Upper lobe of left lung (tissue), 6 donors: ENCODE data around the gene CNGA3. TPM values are rescaled to one million over a fixed set of nuclear protein-coding genes. Genes with fewer than 3 reads are reported as not detected.

ENCODE experiments used
- ATAC-seq, 2 donors: fragments of 200-7000 bp; cut with Tn5 transposase; one replicate each; pipeline ENCODE4 v1.9.1; 2022; ENCODE audit warnings: mild to moderate bottlenecking in 2 of 2, moderate library complexity in 2 of 2; ENCODE audit not compliant: low FRiP score in 2 of 2
- DNase-seq, 2 donors: peaks; one replicate each; pipeline ENCODE4 v3.0.0-alpha.2; 2019 to 2020
- H3K27ac ChIP-seq, 4 donors: fragments of 200-600 bp; sonication (generic); one replicate each; pipeline ENCODE4 v1.5.1; 2016 to 2019
- H3K27me3 ChIP-seq, 4 donors: fragments of 200-600 bp; sonication (generic); one replicate each; pipeline ENCODE4 v1.5.1; 2017 to 2019
- H3K36me3 ChIP-seq, 4 donors: fragments of 200-600 bp; sonication (generic); one replicate each; pipeline ENCODE4 v1.5.1; 2016 to 2019
- H3K4me1 ChIP-seq, 4 donors: fragments of 200-600 bp; sonication (generic); one replicate each; pipeline ENCODE4 v1.5.1; 2018 to 2019
- H3K4me3 ChIP-seq, 4 donors: fragments of 200-600 bp; sonication (generic); one replicate each; pipeline ENCODE4 v1.5.1; 2017 to 2019; ENCODE audit warnings: mild to moderate bottlenecking in 2 of 4, moderate library complexity in 1 of 4
- H3K9me3 ChIP-seq, 4 donors: fragments of 200-600 bp; sonication (generic); one replicate each; pipeline ENCODE4 v1.5.1; 2018 to 2019
- CTCF ChIP-seq, 6 experiments: fragments of 450-650 bp in 4 of 6; fragments of 200-600 bp in 2 of 6; sonication (generic) in 2 of 6; IDR thresholded peaks; one replicate each; pipeline ENCODE4 v1.5.1; 2016 to 2019; ENCODE audit warnings: antibody characterized with exemption in 6 of 6
- EP300 ChIP-seq, 4 donors: sonication (generic); formaldehyde crosslinking; IDR thresholded peaks; one replicate each; pipeline ENCODE4 v1.5.1; 2017; ENCODE audit warnings: antibody characterized with exemption in 4 of 4, control low read depth in 2 of 4
- POLR2A ChIP-seq, 4 donors: fragments of 450-650 bp; IDR thresholded peaks; one replicate each; pipeline ENCODE4 v1.5.1; 2016 to 2017; ENCODE audit warnings: antibody characterized with exemption in 4 of 4, mild to moderate bottlenecking in 2 of 4
- POLR2AphosphoS5 ChIP-seq, 2 donors: sonication (generic); formaldehyde crosslinking; IDR thresholded peaks; one replicate each; pipeline ENCODE4 v1.5.1; 2017; ENCODE audit warnings: antibody characterized with exemption in 2 of 2
- WGBS, 2 donors: methylation state at CpG; one replicate each; pipeline ENCODE4 v1.1.5; 2017 to 2018; 5-methylcytosine and 5-hydroxymethylcytosine counted together
- total RNA-seq, 6 donors: library from RNA; depleted of rRNA in 4 of 6; stranded (reverse); fragments of >200 nt in 4 of 6; gene quantifications; one replicate each; pipeline versions ENCODE4 v1.1.0 to v1.2.1, GENCODE V29; 2016 to 2021
- donor health status: DM: no; HTN: no; CAD: no; lungs with moderate emphysema.
- donor health status: DM: no; HTN: yes; CAD: no; lungs with severe emphysema.

CNGA3 gene
- total RNA-seq, 6 donors from 2014 or later: 0.22 to 1.0 (median 0.75) TPM; not detected in 2

DNA sequence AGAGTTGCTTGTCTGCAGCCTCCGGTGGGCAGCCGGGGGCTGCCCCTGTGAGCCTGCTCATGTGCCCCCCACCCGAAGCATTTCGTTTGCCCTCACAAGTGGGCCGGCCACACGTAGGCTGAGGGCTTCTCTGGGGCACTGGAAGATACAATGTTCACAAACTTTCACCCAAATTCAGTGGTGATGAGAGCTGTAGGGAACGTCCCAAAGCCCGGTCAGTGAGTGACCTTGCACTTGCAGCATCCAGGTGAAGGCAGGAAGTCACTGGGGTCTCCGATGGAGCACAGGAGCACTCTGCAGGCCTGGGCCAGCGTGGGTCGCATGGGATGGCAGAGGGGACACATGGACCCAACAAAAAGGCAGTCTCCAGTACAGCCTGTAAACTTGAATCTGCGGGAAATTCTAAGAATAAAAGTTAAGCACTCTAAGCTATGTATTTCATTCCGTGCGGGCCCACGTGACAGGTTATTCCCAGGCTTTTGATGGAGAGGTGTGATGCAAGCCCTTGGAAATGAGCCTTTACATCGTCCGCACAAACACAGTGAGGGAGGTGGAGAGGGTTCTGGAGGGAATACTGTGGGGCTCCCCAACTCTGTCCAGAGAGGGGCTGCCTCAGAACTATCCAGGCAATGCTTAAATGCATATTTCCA, 42.5 kb downstream of the CNGA3 start:
- no peak overlapping the region for H3K27ac ChIP-seq
- ATAC-seq (no peak), DNase-seq (peak; percentile 49 to 64)
- no peaks in the 10 kb centered on the region for H3K4me1 ChIP-seq
- no peaks in the 10 kb centered on the region for H3K36me3 ChIP-seq
- 71 to 72% methylated on average over 17 of the region's 17 CpGs for WGBS, 2 donors
- H3K27me3 ChIP-seq: no peaks in the 10 kb centered on the region
- no peaks in the 10 kb centered on the region for H3K9me3 ChIP-seq
- no peak for TF ChIP-seq POLR2AphosphoS5 (IDR thresholded peaks at IDR 0.05)
- no peak for TF ChIP-seq CTCF (IDR thresholded peaks at IDR 0.05)
- TF ChIP-seq POLR2A (IDR thresholded peaks at IDR 0.05): no peak
- no peak overlapping the region for H3K4me3 ChIP-seq

DNA sequence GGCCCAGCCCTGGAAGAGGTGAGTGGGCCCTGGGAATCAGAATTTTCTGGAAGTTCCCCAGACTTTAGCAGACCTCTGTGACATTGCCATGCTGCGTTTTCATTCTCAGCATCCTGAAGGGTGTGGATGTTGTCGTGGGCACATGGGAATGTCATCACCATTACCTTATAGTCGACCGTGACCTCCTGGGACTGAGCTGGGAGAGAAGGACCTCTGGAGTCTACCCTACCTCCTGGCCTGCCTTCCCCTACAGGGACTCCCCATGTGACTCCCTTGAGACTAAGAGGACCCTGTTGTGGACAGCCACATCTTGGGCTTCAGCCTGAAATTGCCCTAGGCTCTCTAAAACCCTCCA, 43.0 kb downstream of the CNGA3 start:
- Histone ChIP-seq H3K36me3 (no peaks in the 10 kb centered on the region), H3K4me3 (no peak overlapping the region), H3K4me1 (no peaks in the 10 kb centered on the region), H3K27me3 (no peaks in the 10 kb centered on the region), H3K9me3 (no peaks in the 10 kb centered on the region), H3K27ac (no peak overlapping the region)
- DNase-seq (no peak), ATAC-seq (no peak)
- TF ChIP-seq EP300 (IDR thresholded peaks at IDR 0.05) (no peak), POLR2A (IDR thresholded peaks at IDR 0.05) (no peak), POLR2AphosphoS5 (IDR thresholded peaks at IDR 0.05) (no peak), CTCF (IDR thresholded peaks at IDR 0.05) (no peak)
- WGBS, 2 donors: 81 to 90% methylated on average over 2 to 4 of the region's 4 CpGs

DNA sequence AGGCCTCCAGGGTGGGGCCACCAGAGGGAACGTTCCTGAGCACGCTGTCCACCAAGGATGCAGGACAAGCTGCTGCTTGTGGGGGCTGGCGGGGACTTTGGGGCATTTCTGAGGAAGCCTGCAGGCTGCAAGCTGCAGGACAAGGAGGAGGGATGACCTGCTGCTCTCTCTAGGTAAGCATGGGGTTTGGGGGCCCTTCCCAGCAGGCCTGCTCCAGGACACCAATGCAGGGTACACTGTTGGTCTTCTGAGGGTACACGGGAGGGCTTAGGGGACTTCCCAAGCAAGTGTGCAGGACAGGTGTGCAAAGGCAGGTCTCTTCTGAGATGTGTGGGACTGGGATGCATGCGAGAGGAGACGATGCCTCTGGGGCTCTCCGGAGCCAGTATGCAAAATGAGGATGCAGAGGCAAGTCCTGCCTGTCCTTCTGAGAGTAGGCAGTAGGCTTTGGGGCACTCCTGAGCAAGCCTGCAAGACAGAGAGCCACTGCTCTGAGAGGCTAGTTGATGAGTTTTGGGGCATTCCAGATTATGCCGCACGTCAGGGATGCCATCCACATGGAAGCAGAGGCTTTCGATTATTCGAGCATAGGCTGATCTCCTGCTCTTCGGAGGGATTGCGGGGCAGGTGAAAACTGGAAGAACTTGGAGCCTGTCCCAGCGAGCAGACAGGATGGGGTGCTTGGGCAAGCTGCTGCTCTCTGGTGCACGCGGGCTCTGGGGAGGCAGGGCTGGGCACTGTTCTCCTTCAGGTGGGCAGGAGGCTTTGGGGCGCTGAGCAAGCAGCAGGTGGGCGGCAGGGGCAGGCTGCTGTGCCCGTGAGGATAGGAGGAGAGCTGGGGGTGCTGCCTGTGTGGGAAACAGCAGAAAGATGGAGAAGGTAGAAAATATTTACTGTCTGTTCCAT, 44.6 kb downstream of the CNGA3 start:
- 89 to 92% methylated on average over 12 to 19 of the region's 19 CpGs for WGBS, 2 donors
- TF ChIP-seq POLR2AphosphoS5 (IDR thresholded peaks at IDR 0.05) (no peak), POLR2A (IDR thresholded peaks at IDR 0.05) (no peak), EP300 (IDR thresholded peaks at IDR 0.05) (no peak), CTCF (IDR thresholded peaks at IDR 0.05) (no peak)
- Histone ChIP-seq H3K4me1 (no peaks in the 10 kb centered on the region), H3K9me3 (no peaks in the 10 kb centered on the region), H3K27me3 (no peaks in the 10 kb centered on the region), H3K4me3 (no peak overlapping the region), H3K27ac (no peak overlapping the region), H3K36me3 (no peaks in the 10 kb centered on the region)
- peak in 1 of 2 donors; percentile 58 for DNase-seq
- no peak for ATAC-seq

DNA sequence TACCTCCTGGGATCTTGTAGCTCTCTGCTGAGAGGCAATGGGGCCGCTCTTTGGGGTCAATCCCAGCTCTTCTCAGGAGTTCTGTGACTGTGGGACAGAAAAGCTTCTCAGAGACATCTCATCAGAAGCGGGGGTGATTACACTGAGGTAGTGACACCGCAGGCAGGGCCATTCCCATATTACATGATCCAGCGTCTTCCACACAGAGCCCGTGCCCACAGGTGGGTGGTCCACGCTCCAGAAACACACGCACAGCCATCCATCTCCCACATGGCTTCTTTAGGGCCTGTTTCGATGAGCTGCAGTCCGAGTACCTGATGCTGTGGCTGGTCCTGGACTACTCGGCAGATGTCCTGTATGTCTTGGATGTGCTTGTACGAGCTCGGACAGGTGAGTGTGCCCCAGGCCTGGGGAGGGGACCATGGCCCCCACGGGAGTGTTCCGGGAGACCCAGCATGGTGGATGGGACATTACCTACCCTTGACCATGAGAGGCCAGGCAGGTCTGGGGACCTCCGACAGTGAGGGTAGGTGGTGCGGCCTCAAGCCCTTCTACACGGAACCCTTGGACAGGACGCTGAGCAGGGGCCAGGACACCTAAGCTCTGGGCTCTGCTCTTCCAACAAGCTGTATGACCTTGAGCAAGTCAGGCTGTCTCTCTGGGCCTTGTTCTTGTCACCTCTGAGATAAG, 45.5 kb downstream of the CNGA3 start:
- Histone ChIP-seq H3K27ac (no peak overlapping the region), H3K27me3 (no peaks in the 10 kb centered on the region), H3K36me3 (no peaks in the 10 kb centered on the region), H3K4me1 (no peaks in the 10 kb centered on the region), H3K9me3 (no peaks in the 10 kb centered on the region), H3K4me3 (no peak overlapping the region)
- DNase-seq (peak in 1 of 2 donors; percentile 40), ATAC-seq (no peak)
- WGBS, 2 donors: 91 to 94% methylated on average over 7 to 17 of the region's 18 CpGs
- TF ChIP-seq POLR2A (IDR thresholded peaks at IDR 0.05): no peak
- no peak for TF ChIP-seq CTCF (IDR thresholded peaks at IDR 0.05)
- TF ChIP-seq POLR2AphosphoS5 (IDR thresholded peaks at IDR 0.05): no peak
- TF ChIP-seq EP300 (IDR thresholded peaks at IDR 0.05): no peak
